Measurements from ENCODE around the gene GABARAP. TPM values are rescaled to one million over a fixed set of nuclear protein-coding genes. Genes with fewer than 3 reads are reported as not detected.

The GABARAP gene
- total and polyA plus RNA-seq, 2 of the 8 experiments (the other 6 are each of a cell fraction or from before 2014, with no cell fraction given), result 252 to 581 TPM

- no peak for TF ChIP-seq RAD21 (IDR thresholded peaks at IDR 0.05 in 1 of 2, conservative IDR thresholded peaks at IDR 0.05 in 1 of 2; ENCODE audit: low read depth in 2 of 2, low read length in 2 of 2)
- TF ChIP-seq ASH2L (IDR thresholded peaks at IDR 0.05; ENCODE audit: low read length), result no peak
- TF ChIP-seq KDM1A (IDR thresholded peaks at IDR 0.05; ENCODE audit: borderline replicate concordance, low read length), result no peak
- TF ChIP-seq TAF7 (optimal IDR thresholded peaks at IDR 0.05; ENCODE audit: borderline replicate concordance, low read depth, low read length), result peak; percentile 13
- no peak for TF ChIP-seq SP1 (IDR thresholded peaks at IDR 0.05; ENCODE audit: low read depth, low read length)
- TF ChIP-seq SP4 (IDR thresholded peaks at IDR 0.05; ENCODE audit: low read length), result no peak
- no peak for TF ChIP-seq BCL11A (IDR thresholded peaks at IDR 0.05; ENCODE audit: low read depth in 2 of 2, low read length in 2 of 2)
- TF ChIP-seq GABPA (IDR thresholded peaks at IDR 0.05; ENCODE audit: borderline replicate concordance, insufficient read depth, low read length), result no peak
- TF ChIP-seq MAFK (IDR thresholded peaks at IDR 0.05; ENCODE audit: low read depth, low read length), result no peak
- no peak for TF ChIP-seq TBP (IDR thresholded peaks at IDR 0.05; ENCODE audit: low read depth, low read length)
- TF ChIP-seq NRF1 (IDR thresholded peaks at IDR 0.05; ENCODE audit: low read depth, low read length), result no peak
- TF ChIP-seq NANOG (IDR thresholded peaks at IDR 0.05; ENCODE audit: insufficient read depth, low read depth, low read length, poor library complexity, severe bottlenecking), result no peak
- peak; percentile 79 for TF ChIP-seq CHD2 (IDR thresholded peaks at IDR 0.05; ENCODE audit: low read length)
- no peak for TF ChIP-seq HDAC2 (IDR thresholded peaks at IDR 0.05; ENCODE audit: borderline replicate concordance in 1 of 2, low read depth in 2 of 2, low read length in 2 of 2)
- TF ChIP-seq ATF2 (IDR thresholded peaks at IDR 0.05; ENCODE audit: low read length), result no peak
- no peak for TF ChIP-seq SIX5 (IDR thresholded peaks at IDR 0.05; ENCODE audit: low read depth, low read length)
- no peak for TF ChIP-seq SAP30 (IDR thresholded peaks at IDR 0.05; ENCODE audit: insufficient read depth, insufficient replicate concordance, low read length)
- no peak for TF ChIP-seq CBX8 (IDR thresholded peaks at IDR 0.05; ENCODE audit: borderline replicate concordance, low read depth, low read length)
- TF ChIP-seq CTCF (IDR thresholded peaks at IDR 0.05; ENCODE audit: control extremely low read depth in 1 of 3, insufficient read depth in 1 of 3, low read depth in 1 of 3, low read length in 3 of 3), result no peak
Observed at GRCh38 chr17:7241783-7242716, at the start of gene GABARAP (continued).
